Measurements from ENCODE around the gene MEF2D.
A peak's percentile ranks its signal among the peaks of the same experiment; 100 is the strongest.

MEF2D gene

DNA sequence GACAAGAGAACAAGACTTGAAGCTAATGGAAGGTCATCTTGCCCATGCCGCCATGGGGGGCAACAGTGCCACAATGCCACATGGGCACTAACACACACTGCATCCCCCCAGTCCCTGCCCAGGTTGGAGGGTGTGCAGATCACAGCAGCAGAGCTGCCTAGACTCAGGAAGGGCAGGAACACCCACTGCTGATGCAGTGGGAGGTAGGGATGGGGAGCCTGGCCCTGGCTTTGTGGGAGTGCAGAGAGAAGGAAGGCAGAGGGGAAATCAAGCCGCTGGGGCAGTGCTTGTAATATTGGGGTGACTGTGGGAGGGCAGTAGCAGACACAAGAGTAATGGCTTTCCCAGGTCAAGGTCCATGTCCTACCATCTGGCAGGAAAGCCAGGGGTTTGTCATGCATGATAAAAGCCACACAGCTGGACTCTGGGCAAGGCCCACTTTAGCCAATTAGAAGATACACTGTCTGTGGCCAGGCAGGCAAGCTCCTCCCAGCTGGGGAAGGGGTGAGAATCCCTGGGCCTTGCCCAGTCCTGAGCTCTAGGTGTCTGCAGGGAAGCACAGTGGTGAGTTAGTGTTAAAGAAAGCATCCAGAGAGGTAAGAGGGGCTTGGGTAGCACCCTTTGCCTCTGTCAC, 25.4 kb upstream of the MEF2D start:
- no peak overlapping the region for H3K4me3 ChIP-seq (ENCODE audit: low read depth, low read length)
- no peak for DNase-seq (ENCODE audit: low read depth)

GRCh38 chr1:156525071-156525501, 24.5 kb upstream of the MEF2D start:
- DNase-seq (ENCODE audit: low read depth), result no peak
- no peak overlapping the region for H3K4me3 ChIP-seq (ENCODE audit: low read depth, low read length)

GRCh38 chr1:156524481-156524869, 23.9 kb upstream of the MEF2D start:
- no peak for DNase-seq (ENCODE audit: low read depth)
- no peak overlapping the region for H3K4me3 ChIP-seq (ENCODE audit: low read depth, low read length)

GRCh38 chr1:156523801-156524480, 23.4 kb upstream of the MEF2D start:
- no peak overlapping the region for H3K4me3 ChIP-seq (ENCODE audit: low read depth, low read length)
- no peak for DNase-seq (ENCODE audit: low read depth)

- DNase-seq (ENCODE audit: low read depth), result no peak
- H3K4me3 ChIP-seq (ENCODE audit: low read depth, low read length), result no peak overlapping the region
Measured at GRCh38 chr1:156522443-156522970, 21.9 kb upstream of the MEF2D start.

DNA sequence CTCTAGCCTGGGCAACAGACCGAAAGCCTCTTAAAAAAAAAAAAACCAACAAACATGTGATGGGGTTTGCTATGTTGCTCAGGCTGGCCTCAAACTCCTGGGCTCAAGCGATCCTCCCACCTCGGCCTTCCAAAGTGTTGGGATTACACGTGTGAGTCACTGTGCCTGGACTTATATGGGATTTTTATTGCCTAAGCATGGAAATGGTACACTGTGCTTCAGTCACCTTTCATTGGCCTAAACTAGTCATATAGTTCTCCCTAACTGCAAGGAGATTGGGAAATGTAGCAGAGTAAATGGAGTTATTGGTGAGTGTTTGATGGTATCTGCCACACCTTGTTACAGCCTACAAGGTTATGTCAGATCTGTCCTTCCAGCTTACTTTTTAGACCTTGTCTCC, 17.2 kb upstream of the MEF2D start:
- no peak for DNase-seq (ENCODE audit: low read depth)
- no peak overlapping the region for H3K4me3 ChIP-seq (ENCODE audit: low read depth, low read length)

- H3K4me3 ChIP-seq (ENCODE audit: low read depth, low read length), result no peak overlapping the region
- no peak for DNase-seq (ENCODE audit: low read depth)
Measured at GRCh38 chr1:156516821-156517220, 16.2 kb upstream of the MEF2D start.

DNA sequence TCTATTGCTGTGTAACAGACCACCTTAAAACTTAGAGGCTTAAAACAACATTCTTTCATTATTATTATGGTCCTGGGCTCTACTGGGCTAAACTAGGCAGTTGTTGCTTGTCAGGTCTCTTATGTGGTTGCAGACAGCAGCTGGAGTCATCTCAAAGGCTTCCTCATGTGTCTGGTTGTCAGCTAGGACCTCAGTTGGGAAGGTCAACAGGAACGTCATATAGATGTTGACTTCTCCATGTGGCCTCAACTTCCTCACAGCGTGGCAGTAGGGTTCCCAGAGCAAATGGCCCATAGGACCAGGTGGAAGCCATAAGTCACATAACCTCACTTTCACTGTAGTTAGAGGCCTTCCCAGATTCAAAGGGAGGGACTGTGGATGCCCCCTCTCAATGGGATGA, 15.4 kb upstream of the MEF2D start:
- no peak overlapping the region for H3K4me3 ChIP-seq (ENCODE audit: low read depth, low read length)
- no peak for DNase-seq (ENCODE audit: low read depth)

DNA sequence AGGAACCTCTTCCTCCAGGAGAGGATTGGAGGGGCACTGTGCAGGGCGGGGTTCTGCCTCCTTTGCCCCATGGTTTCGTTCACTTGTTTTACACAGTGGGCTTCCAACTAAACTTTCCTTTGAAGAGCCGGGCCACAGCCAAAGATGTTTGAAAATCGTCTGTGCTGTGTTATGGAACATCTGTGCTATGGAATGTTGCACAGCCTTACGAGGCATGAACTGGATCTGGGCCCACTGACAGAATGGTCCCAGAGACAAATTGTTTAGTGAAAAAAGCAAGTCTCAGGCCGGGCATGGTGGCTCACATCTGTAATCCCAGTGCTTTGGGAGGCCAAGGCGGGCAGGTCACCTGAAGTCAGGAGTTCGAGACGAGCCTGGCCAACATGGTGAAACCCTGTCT, 12.6 kb upstream of the MEF2D start:
- no peak overlapping the region for H3K4me3 ChIP-seq (ENCODE audit: low read depth, low read length)
- DNase-seq (ENCODE audit: low read depth), result no peak

- DNase-seq (ENCODE audit: low read depth), result no peak
- H3K4me3 ChIP-seq (ENCODE audit: low read depth, low read length), result no peak overlapping the region
Measured at GRCh38 chr1:156511644-156512043, 11.1 kb upstream of the MEF2D start.

DNA sequence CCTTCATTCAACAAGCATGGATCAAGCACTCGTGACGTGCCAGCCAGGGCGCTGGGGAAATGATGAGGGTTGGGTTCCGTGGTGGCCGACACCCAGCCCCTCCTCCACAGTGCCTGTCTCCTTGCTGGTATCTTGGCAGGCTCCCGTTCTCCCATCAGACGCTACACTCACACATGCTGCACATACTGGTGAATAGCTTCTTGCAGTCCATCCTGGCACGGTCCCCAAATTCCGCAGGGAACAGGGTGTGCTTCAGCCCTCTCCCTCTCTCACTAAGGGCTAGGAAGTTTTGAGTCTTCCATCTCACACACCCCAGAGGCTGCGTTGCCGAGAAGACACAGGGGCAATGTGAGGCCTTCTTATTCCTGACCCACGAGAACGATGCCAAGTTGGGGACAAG, 10.1 kb upstream of the MEF2D start:
- no peak for DNase-seq (ENCODE audit: low read depth)
- H3K4me3 ChIP-seq (ENCODE audit: low read depth, low read length), result no peak overlapping the region

DNA sequence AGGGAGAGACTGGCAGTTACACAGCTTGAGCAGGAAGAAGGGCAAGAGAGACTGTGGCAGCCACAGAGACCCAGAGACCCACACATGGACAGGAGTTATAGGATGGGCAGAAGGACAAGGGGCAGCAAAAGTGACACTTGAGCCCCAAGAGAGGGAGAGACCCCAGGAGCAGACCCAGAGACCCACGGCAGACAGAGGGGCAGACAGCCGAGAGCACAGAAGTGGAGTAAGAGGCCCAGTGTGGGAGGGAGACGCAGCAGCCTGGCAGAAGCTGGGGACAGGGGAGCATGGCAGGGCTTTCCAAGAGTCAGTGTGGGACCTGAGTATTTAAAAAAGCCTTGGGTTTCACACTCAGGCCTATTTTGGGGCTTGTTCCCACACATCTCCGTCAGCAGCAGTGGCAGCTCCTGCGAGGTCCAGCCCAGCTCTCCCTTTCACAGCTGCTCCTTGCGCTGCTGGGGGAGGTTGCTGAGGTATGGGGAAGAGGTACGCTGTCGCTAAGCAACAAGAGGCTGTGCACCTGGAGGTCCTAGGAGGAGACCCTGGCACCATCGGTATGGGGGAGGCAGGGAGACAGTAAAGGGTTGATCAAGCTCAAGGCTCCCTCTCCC, 9.0 kb upstream of the MEF2D start:
- DNase-seq (ENCODE audit: low read depth), result no peak
- H3K4me3 ChIP-seq (ENCODE audit: low read depth, low read length), result no peak overlapping the region

- no peak overlapping the region for H3K4me3 ChIP-seq (ENCODE audit: low read depth, low read length)
- DNase-seq (ENCODE audit: low read depth), result no peak
Measured at GRCh38 chr1:156508955-156509234, 8.3 kb upstream of the MEF2D start.

DNA sequence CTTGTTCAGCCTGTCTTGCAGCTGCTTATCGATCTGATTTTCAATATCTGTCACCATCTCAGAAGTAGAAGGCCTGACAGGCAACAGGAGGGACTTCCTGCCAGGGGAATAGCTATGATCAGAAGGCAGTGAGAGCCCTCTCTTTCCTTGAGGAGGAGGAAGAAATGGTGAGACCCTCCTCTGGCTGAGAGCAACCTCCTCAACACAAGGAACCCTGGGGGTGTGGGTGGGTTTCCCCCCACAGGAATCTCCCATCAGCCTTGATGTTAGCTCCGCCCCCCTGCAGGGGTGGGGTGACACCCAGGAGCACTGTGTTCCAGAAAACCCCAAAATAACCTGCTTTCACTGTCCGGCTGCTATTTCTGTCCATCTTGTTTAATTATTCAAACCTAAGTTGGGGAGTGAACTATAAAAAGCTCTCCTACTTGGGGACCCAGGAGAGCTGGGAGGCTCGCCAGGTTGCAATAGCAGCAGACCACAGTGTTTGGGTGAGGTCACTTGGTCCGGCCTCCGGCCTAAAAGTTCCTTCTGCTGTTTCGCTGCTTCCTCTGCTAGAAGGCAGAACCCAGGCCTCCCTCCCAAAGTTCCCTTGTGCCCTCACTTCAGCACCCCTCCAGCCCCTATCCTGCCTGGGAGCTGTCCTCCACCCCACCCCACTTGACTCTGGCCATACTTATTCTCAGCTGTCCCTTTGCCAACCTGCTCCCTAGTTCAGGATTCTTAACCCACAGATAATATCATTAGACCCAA, 7.8 kb upstream of the MEF2D start:
- no peak overlapping the region for H3K4me3 ChIP-seq (ENCODE audit: low read depth, low read length)

DNA sequence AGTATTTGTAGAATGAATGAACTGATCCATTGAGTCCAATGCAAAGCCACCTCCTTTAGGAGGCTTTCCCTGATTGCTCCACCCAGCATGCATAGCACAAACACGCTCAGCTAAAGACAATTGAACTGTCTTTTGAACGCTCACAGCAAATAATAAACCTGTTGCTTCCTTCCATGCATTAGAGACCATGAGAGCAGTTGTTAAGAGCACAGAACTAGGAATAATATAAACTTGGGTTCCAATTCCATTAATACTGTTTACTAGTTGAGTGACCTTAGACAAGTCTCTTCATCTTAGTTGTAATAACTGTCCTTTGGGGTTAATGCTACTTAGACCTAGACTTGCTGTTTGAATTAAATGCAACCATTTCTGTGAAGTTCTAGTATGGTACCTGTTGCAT, 5.9 kb upstream of the MEF2D start:
- no peak overlapping the region for H3K4me3 ChIP-seq (ENCODE audit: low read depth, low read length)
- DNase-seq (ENCODE audit: low read depth), result no peak

More for the DNA sequence above, 7.8 kb upstream of the MEF2D start:
- DNase-seq (ENCODE audit: low read depth), result no peak

GRCh38 chr1:156505679-156506298, 5.2 kb upstream of the MEF2D start:
- H3K4me3 ChIP-seq (ENCODE audit: low read depth, low read length), result no peak overlapping the region
- DNase-seq (ENCODE audit: low read depth), result no peak

DNA sequence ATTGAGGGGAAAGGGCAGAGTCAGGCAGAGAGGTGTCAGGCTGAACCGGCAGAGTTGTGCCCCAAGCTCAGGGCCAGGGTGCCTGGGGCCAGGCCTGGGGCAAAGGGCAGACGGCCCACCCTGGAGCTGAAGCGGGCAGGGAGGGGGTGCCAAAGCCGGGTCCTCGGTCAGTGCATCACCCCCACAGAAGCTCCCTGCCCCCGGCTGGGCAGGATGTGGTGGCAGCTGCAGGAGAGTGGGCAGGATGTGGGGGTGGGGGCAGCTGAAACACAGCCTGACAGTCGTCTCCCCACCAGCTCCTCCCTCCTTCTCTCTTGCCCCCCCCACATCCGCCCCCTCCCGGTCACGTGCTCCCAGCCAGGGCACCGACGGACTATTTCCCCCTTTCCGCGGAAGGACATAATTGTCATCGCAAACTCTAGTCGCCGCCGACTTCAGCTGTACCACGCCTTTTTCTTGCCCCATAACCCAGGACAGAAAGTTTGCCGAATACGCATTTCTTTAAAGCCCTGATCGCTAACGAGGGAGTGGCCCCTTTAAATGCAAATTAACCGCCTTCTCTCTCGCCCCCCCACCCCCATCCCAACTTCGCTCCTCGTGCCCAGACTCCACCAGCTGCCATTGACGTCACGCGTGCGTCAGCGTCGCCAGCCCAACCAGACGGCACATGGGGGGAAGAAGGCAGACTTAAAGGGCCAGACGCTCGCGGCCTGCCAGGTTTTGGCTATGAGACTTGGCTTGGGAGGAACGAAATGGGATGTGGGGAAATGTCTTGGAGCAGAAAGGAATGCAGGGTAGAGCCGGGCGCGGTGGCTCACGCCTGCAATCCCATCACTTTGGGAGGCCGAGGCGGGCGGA, 4.5 kb upstream of the MEF2D start:
- H3K4me3 ChIP-seq (ENCODE audit: low read depth, low read length), result peak overlapping the region; percentile 33
- peak; percentile 99 for DNase-seq (ENCODE audit: low read depth)

DNA sequence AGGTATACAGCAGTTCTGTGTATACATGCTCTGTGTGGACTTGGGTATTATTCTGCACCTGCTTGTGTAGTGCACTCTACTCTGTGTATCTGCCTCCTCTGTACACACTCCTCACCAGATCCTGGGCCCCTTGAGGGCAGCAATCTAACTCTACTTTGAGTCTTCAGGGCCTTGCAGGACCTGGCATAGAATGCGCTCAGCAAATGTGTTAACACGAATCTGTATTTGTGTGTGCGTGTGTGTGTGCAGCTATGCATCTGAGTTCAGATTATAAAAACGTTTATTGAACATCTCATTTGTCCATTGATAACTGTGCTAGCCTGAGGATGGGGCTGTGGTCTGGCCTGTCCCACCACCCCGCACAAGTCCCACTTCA, 3.9 kb upstream of the MEF2D start:
- no peak for DNase-seq (ENCODE audit: low read depth)
- peak overlapping the region; percentile 17 for H3K4me3 ChIP-seq (ENCODE audit: low read depth, low read length)
